Measurements from ENCODE around the gene FLACC1.
"Not testable (repeated sequence)": the region's sequence is repeated elsewhere in the genome, so short reads cannot be mapped to it uniquely, and the experiment has no call there.

The FLACC1 gene

GRCh38 chr2:201246280-201246679 is 110.9 kb downstream of the FLACC1 start:
- no peak for TF ChIP-seq CTCF (IDR thresholded peaks at IDR 0.05; ENCODE audit: low read depth, low read length)
- no peak for DNase-seq
- Histone ChIP-seq H3K36me3 (no peaks in the 10 kb centered on the region), H3K27ac (no peak overlapping the region), H3K4me3 (ENCODE audit: low read depth, low read length) (no peak overlapping the region), H3K9me3 (ENCODE audit: severe bottlenecking) (peaks cover 6% of the 10 kb centered on the region), H3K27me3 (ENCODE audit: insufficient read depth, low read depth, severe bottlenecking) (no peaks in the 10 kb centered on the region)

DNA sequence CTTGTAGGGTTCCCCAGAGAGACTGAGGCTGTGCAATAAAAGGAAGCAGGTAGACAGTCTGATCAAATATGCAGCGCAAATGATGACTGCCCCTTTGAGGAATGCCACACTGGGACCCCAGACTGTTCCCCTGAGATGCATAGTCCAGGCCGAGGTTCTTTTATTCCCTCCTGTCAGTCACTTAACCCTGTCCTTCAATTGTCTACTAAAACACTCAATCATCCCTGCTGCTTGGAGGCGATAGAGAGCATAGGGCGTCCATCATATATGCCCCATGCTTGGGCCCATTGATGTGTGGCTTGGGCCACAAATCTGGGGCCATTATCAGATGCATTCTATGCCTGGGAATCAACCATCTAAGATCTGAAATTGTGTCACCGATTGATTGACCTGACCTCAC is 112.3 kb downstream of the FLACC1 start:
- Histone ChIP-seq H3K36me3 (no peaks in the 10 kb centered on the region), H3K27me3 (ENCODE audit: insufficient read depth, low read depth, severe bottlenecking) (no peaks in the 10 kb centered on the region), H3K4me3 (ENCODE audit: low read depth, low read length) (no peak overlapping the region), H3K9me3 (ENCODE audit: severe bottlenecking) (peaks cover 8% of the 10 kb centered on the region), H3K27ac (no peak overlapping the region)
- TF ChIP-seq CTCF (IDR thresholded peaks at IDR 0.05; ENCODE audit: low read depth, low read length) = no peak
- DNase-seq = no peak

DNA sequence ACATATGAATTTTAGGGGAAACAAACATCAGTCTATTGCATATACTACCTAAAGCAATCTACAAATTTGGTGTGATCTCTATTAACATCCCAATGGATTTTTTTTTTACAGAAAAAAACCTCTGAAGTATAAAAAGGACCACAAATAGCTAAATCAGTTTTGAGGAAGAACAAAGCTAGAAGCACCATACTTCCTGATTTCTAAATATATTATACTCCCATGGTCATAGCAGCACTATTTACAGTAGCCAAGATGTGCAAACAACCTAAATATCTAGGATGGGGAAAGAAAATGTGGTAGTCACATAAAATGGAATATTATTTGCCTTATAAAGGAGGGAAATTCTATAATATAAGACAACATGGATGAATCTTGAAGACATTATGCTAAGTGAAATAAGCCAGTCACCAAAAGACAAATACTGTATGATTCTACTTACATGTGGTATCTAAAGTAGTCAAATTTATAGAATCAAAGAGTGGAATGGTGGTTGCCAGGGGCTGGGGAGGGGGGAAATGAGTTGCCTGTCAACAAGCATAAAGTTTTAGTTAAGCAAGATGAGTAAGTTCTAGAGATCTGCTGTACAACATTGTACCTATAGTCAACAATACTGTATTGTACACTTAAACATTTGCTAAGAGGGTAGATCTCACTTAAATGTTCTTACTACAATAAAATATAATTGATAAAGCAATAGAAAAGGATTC is 114.4 kb downstream of the FLACC1 start:
- no peaks in the 10 kb centered on the region for H3K36me3 ChIP-seq
- H3K9me3 ChIP-seq (ENCODE audit: severe bottlenecking) = peaks cover 5% of the 10 kb centered on the region
- H3K27ac ChIP-seq = no peak overlapping the region
- DNase-seq = no peak
- H3K4me3 ChIP-seq (ENCODE audit: low read depth, low read length) = no peak overlapping the region
- no peak for TF ChIP-seq CTCF (IDR thresholded peaks at IDR 0.05; ENCODE audit: low read depth, low read length)
- no peaks in the 10 kb centered on the region for H3K27me3 ChIP-seq (ENCODE audit: insufficient read depth, low read depth, severe bottlenecking)

GRCh38 chr2:201239167-201239935 is 117.8 kb downstream of the FLACC1 start:
- not testable (repeated sequence) for H3K4me3 ChIP-seq (ENCODE audit: low read depth, low read length); H3K27me3 ChIP-seq (ENCODE audit: insufficient read depth, low read depth, severe bottlenecking); H3K27ac ChIP-seq; H3K9me3 ChIP-seq (ENCODE audit: severe bottlenecking); DNase-seq; H3K36me3 ChIP-seq

Measured in WERI-Rb-1 (cell line).